Esophagus muscularis mucosa (tissue), 4 donors: ENCODE results near the gene GSN. TPM values are rescaled to one million over a fixed set of nuclear protein-coding genes. Genes with fewer than 3 reads are reported as not detected.
A peak's percentile ranks its signal among the peaks of the same experiment; 100 is the strongest.

Experiments used
- DNase-seq: peaks from one replicate; pipeline ENCODE4 v3.0.0-alpha.2; 2017; ENCODE audit errors: extremely low spot score
- H3K27ac ChIP-seq, 4 donors: fragments of 200-600 bp; sonication (generic); replicated peaks in 1 of 4; 1 replicate in 3 of 4; 2 replicates in 1 of 4; pipeline ENCODE4 v1.5.1; 2016 to 2019; ENCODE audit warnings: mild to moderate bottlenecking in 1 of 4
- H3K27me3 ChIP-seq, 4 donors: fragments of 200-600 bp; sonication (generic); one replicate each; pipeline versions ENCODE4 v1.5.1 to v1.6.0; 2016 to 2019
- H3K36me3 ChIP-seq, 4 donors: fragments of 200-600 bp; sonication (generic); one replicate each; pipeline ENCODE4 v1.5.1; 2016 to 2019
- H3K4me1 ChIP-seq, 4 donors: fragments of 200-600 bp; sonication (generic); one replicate each; pipeline ENCODE4 v1.5.1; 2016 to 2019
- H3K4me3 ChIP-seq, 4 donors: fragments of 200-600 bp; sonication (generic); 1 replicate in 2 of 4; 2 replicates in 2 of 4; pipeline ENCODE4 v1.5.1; 2016 to 2019; ENCODE audit warnings: mild to moderate bottlenecking in 4 of 4, moderate library complexity in 1 of 4
- H3K9me3 ChIP-seq, 4 donors: fragments of 200-600 bp; sonication (generic); 1 replicate in 3 of 4; 2 replicates in 1 of 4; pipeline ENCODE4 v1.5.1; 2016 to 2019
- EP300 ChIP-seq: sonication (generic); formaldehyde crosslinking; IDR thresholded peaks from one replicate; pipeline ENCODE4 v1.6.1; 2017; ENCODE audit warnings: antibody characterized with exemption
- POLR2A ChIP-seq: fragments of 450-650 bp; IDR thresholded peaks from one replicate; pipeline ENCODE4 v1.6.1; 2017; ENCODE audit warnings: antibody characterized with exemption, moderate library complexity, mild to moderate bottlenecking, low read depth
- POLR2AphosphoS5 ChIP-seq, 2 donors: sonication (generic); formaldehyde crosslinking; IDR thresholded peaks; one replicate each; pipeline ENCODE4 v1.6.1; 2017; ENCODE audit warnings: antibody characterized with exemption in 2 of 2
- WGBS: methylation state at CpG from one replicate; pipeline ENCODE4 v1.1.5; 2018; 5-methylcytosine and 5-hydroxymethylcytosine counted together
- intact Hi-C: fragments of 100-400 bp; cut with DNase I; formaldehyde crosslinking; loops from one replicate; pipeline ENCODE4 v1.15.1; 2023
- total RNA-seq, 4 donors: library from RNA; depleted of rRNA; stranded (reverse); fragments of >200 nt; gene quantifications; one replicate each; pipeline versions ENCODE4 v1.1.0 to v1.2.1, GENCODE V29; 2016
- TF ChIP-seq, protein P1 (sequence below), 3 experiments: fragments of 200-600 bp in 2 of 3; fragments of 450-650 bp in 1 of 3; sonication (generic) in 2 of 3; IDR thresholded peaks; one replicate each; pipeline ENCODE4 v1.5.1; 2017 to 2019; ENCODE audit warnings: antibody characterized with exemption in 3 of 3, mild to moderate bottlenecking in 2 of 3, moderate library complexity in 1 of 3

GSN gene
- total RNA-seq, 4 donors from 2014 or later = 2,509 to 3,811 (median 3,170) TPM

GRCh38 chr9:121262953-121263352, 5.0 kb upstream of the GSN start:
- no peak for DNase-seq
- Histone ChIP-seq H3K9me3 (no peaks in the 10 kb centered on the region), H3K27me3 (no peaks in the 10 kb centered on the region), H3K4me1 (peaks cover 20 to 49% (median 47%) of the 10 kb centered on the region in 4 donors), H3K27ac (peak overlapping the region; percentile 66 to 74 (median 71)), H3K36me3 (no peaks in the 10 kb centered on the region), H3K4me3 (no peak overlapping the region)
- intact Hi-C loops = no loop called here
- no peak for TF ChIP-seq EP300
- no peak for TF ChIP-seq POLR2A
- 67% methylated on average over 5 of the region's 5 CpGs for WGBS

DNA sequence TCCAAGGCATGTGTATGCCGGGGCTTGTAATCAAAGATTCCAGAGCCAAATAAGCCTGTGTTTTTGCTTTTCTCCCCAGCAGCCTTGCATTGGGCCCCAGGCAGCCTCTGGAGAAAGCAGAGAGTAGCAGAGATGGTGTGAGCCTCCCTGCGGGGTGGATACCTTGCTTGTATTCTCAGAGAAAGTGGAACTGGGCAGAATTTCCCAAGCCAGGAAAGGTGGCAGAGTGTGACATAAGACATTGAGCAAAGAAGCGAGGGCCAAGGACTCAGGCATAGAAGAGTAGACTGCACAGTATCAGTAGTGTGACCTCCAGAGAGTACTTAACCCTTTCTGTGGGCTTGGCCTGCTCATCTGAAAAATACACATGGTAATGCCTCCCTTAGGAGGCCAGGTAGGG, 1.6 kb upstream of the GSN start:
- no peaks in the 10 kb centered on the region for H3K27me3 ChIP-seq
- no peaks in the 10 kb centered on the region for H3K36me3 ChIP-seq
- WGBS = 84% methylated on average over 3 of the region's 3 CpGs
- H3K9me3 ChIP-seq = no peaks in the 10 kb centered on the region
- TF ChIP-seq POLR2AphosphoS5 (IDR thresholded peaks at IDR 0.05) = no peak
- no peak for TF ChIP-seq EP300
- TF ChIP-seq, protein P1, sequence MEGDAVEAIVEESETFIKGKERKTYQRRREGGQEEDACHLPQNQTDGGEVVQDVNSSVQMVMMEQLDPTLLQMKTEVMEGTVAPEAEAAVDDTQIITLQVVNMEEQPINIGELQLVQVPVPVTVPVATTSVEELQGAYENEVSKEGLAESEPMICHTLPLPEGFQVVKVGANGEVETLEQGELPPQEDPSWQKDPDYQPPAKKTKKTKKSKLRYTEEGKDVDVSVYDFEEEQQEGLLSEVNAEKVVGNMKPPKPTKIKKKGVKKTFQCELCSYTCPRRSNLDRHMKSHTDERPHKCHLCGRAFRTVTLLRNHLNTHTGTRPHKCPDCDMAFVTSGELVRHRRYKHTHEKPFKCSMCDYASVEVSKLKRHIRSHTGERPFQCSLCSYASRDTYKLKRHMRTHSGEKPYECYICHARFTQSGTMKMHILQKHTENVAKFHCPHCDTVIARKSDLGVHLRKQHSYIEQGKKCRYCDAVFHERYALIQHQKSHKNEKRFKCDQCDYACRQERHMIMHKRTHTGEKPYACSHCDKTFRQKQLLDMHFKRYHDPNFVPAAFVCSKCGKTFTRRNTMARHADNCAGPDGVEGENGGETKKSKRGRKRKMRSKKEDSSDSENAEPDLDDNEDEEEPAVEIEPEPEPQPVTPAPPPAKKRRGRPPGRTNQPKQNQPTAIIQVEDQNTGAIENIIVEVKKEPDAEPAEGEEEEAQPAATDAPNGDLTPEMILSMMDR (IDR thresholded peaks at IDR 0.05) = no peak
- TF ChIP-seq POLR2A = no peak
- H3K27ac ChIP-seq = peak overlapping the region; percentile 94 to 99 (median 96)
- no peak for DNase-seq
- no peak overlapping the region for H3K4me3 ChIP-seq
- H3K4me1 ChIP-seq = peaks cover 43 to 66% (median 64%) of the 10 kb centered on the region in 4 donors
- intact Hi-C loops = loop anchor here (5.0 kb wide), 1 partner anchor 106 kb away; the partner anchor contains the start of gene STOM

GRCh38 chr9:121266906-121267650, 884 bp upstream of the GSN start:
- TF ChIP-seq, protein P1 (IDR thresholded peaks at IDR 0.05) = no peak
- TF ChIP-seq POLR2AphosphoS5 (IDR thresholded peaks at IDR 0.05) = peak; percentile 60 to 86
- H3K4me1 ChIP-seq = peaks cover 45 to 66% (median 64%) of the 10 kb centered on the region in 4 donors

GRCh38 chr9:121268598-121268850, 562 bp downstream of the GSN start:
- Histone ChIP-seq H3K36me3 (no peaks in the 10 kb centered on the region), H3K4me1 (peaks cover 55 to 71% (median 66%) of the 10 kb centered on the region in 4 donors), H3K9me3 (no peaks in the 10 kb centered on the region), H3K4me3 (peak overlapping the region; percentile 79 to 94 (median 88)), H3K27me3 (no peaks in the 10 kb centered on the region), H3K27ac (peak overlapping the region; percentile 94 to 99 (median 96))
- DNase-seq = no peak
- WGBS = 31% methylated on average over 2 of the region's 5 CpGs
- intact Hi-C loops = loop anchor here (5.0 kb wide), 1 partner anchor 104 kb away; the partner anchor contains the start of gene STOM
- no peak for TF ChIP-seq EP300
- TF ChIP-seq POLR2AphosphoS5 (IDR thresholded peaks at IDR 0.05) = no peak
- TF ChIP-seq POLR2A = no peak
- TF ChIP-seq, protein P1 (IDR thresholded peaks at IDR 0.05) = no peak

More at GRCh38 chr9:121266906-121267650, 884 bp upstream of the GSN start:
- H3K9me3 ChIP-seq = no peaks in the 10 kb centered on the region
- peak overlapping the region; percentile 94 to 99 (median 96) for H3K27ac ChIP-seq
- WGBS = 64% methylated on average over 16 of the region's 18 CpGs
- H3K4me3 ChIP-seq = peak overlapping the region; percentile 79 to 94 (median 88)
- DNase-seq = no peak
- intact Hi-C loops = loop anchor here (5.0 kb wide), 1 partner anchor 105 kb away; the partner anchor contains the start of gene STOM
- H3K27me3 ChIP-seq = no peaks in the 10 kb centered on the region
- H3K36me3 ChIP-seq = no peaks in the 10 kb centered on the region

DNA sequence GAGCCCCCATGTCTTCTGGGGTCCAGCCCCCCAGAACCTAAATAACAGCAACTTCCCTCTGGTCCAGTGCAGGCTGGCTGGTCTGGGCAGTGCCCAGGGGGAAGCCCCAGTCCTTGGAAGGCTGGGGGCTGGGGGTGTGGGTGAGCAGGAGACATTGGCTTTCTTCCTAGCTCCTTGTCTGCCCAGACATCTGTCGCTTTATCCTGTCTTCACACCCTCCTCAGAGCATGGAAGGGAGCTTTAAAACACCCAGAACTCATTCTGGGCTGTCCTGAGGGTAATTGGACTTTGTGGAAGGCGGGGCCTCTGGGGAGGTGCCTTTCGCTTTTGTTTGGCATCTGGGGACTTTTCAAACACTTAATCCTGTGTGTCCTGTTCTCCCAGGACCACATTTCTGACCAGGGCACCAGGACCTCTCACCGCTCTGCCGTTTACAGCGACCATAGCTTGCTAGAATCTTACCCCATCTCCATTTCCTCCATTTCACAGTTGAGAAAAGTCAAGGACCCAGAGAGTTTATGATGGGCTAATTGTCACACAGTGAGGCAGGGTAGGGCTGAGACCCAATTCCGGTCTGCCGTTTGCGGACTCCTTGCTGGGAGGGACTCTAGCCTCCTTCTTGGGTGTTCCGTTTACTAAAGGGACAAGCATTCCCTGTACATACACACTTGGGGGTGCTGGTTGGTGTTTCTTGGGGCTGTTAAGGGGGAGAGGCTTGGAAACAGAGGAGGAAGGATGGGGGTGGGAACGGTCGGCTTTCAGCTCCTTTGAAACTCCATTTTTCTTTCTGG, 1.1 kb downstream of the GSN start:
- no peaks in the 10 kb centered on the region for H3K36me3 ChIP-seq
- WGBS = 4% methylated on average over 12 of the region's 12 CpGs
- H3K4me1 ChIP-seq = peaks cover 57 to 77% (median 71%) of the 10 kb centered on the region in 4 donors
- no peak for DNase-seq
- no peaks in the 10 kb centered on the region for H3K9me3 ChIP-seq
- peak overlapping the region; percentile 94 to 99 (median 96) for H3K27ac ChIP-seq
- H3K27me3 ChIP-seq = no peaks in the 10 kb centered on the region
- intact Hi-C loops = loop anchor here (5.0 kb wide), 1 partner anchor 103 kb away; the partner anchor contains the start of gene STOM
- peak; percentile 54 to 91 for TF ChIP-seq POLR2AphosphoS5 (IDR thresholded peaks at IDR 0.05)
- TF ChIP-seq, protein P1 (IDR thresholded peaks at IDR 0.05) = no peak
- H3K4me3 ChIP-seq = peak overlapping the region; percentile 79 to 94 (median 88)
